GM19035 (cell line): ENCODE measurements around the gene ARL6IP4.
"Not testable (repeated sequence)": the region's sequence is repeated elsewhere in the genome, so short reads cannot be mapped to it uniquely, and the experiment has no call there.

Experiments used
- ATAC-seq: cut with Tn5 transposase; IDR thresholded peaks from one replicate; pipeline ENCODE4 v1.9.1; 2021; ENCODE audit not compliant: unreplicated experiment

ARL6IP4 gene

DNA sequence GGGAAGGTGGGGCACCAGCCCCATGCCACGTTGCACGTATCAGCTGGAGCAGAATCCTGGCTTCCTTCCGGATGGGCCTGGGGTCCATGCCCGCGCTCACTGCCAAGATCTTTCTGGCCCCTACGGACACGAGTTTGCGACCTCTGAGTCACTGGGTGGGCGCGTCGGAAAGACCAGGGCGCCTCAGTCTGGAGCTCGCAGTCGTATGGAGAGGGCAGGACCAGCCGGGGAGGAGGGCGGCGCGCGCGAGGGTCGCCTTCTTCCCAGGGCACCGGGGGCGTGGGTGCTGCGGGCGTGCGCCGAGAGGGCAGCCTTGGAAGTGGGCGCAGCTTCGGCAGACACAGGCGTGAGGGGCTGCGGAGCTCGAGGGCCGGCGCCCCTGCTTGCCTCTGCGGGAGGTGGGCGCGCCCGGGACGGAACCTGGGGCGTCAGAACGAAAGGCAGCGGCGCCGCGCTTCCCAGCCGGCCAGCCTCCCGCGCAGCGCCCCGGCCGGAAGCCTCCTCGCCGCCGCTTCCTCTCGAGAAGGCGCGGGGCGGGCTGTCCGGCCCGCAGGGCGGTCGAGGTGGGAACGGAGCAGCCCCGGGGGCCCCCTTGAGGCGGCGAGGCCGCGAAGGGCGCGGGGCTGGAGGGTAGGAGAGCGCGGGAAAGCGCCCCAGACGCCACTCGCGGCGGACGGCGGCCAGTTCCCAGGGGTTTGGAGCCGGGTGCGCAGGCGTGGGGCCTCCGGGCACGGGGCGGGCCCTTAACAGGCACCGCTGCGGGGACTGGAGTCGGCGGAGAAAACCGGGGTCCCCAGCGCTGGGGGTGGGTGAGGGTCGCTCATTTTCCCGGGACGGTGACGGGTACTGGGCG is at the start of gene ARL6IP4:
ARL6IP4 (plus strand) TSS at position 499 of the 853 bp plus-strand sequence. CDS start 459 bp downstream, outside the sequence.
- ATAC-seq = peak; percentile 64

DNA sequence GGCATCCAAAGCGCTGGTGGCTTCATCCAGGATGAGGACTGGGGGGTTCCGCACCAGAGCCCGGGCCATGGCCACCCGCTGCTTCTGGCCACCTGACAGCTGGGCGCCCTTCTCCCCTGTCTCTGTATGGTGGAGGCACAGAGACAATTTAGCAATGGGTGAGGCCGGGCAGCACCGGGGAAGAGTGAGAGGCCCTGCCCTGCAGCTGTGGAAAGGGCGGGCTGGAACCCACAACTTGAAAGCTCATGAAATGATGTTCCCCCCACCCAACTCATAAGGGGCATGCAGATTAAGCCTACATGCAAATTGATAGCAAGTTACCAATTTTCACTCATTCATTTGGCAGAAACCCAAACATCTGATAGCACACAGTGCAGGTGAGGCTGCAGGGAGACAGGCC is 48.3 kb upstream of the ARL6IP4 start:
- ATAC-seq = no peak

DNA sequence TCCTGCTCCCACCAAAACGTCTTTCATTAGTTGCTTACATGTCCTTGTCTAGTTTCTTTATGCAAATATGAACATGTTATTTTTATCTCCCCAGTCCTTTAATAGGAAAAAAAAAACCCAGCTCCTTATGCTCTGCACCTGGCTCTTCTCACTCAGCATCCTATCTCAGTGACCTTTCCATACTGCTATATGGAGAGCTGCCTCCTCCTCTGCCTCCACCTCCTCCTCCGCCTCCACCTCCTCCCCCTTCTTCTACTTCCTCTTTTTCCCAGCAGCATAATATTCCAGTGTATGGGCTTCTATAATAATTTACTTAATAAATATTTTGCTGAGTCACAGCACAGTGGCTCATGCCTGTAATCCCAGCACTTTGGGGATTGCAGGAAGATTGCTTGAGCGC is 45.8 kb upstream of the ARL6IP4 start:
- ATAC-seq = no peak

DNA sequence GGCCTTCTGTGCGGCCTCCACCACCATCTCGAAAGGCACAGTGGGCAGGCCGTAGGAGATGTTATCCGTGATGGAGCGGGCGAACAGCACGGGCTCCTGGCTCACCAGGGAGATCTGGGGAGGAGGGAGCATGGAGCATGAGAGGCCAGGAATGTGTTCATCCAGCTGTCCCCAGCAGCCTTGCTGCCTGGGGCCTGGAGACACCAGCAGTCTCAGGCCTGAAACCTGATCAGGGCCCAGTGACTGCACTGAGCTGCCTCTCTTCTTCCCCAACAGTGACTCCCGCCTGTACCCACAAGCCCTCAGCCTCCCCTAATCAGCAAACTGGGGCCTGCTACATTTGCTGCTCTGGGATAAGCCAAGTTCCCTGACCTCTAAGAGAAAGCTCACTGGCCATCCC is 45.2 kb upstream of the ARL6IP4 start:
- ATAC-seq = no peak

DNA sequence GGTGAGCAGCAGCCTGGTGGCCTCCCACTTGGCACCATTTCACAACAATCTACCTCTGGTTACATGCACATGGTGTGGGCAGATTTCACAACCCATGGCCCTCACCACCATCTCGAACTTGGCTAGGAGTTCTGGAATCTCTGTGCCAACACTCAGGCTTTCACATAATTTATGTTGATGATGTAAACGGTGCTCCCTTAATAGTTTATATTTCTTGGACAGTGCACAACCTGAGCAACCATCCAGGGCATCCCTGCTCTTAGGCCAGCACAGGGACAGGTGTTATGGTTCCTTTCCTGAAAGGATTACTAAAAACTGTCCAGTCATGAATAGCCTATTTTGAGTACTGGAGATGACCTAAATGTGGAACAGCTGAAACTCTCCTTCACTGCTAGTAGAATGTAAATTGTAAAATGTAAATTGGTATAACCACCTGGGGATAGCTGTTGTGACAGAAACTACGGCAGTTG is 42.8 kb upstream of the ARL6IP4 start:
- ATAC-seq = no peak

DNA sequence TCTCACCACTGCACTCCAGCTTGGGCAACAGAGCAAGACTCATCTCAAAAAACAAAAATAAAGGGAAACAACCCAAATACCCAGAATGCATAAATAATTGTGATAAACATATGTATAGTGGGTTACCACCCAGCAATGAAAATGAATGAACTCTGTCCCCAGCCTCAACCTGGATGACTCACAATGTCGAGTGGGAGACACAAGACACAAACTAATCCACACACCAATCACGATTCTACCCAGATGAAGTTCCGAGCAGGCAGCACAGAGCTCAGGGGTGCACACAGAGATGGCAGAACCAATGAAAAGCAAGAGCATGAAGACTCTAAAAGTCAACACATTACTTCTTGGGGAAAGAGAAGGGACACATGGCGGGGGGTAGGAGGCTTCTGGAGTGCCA is 41.4 kb upstream of the ARL6IP4 start:
- ATAC-seq = no peak

DNA sequence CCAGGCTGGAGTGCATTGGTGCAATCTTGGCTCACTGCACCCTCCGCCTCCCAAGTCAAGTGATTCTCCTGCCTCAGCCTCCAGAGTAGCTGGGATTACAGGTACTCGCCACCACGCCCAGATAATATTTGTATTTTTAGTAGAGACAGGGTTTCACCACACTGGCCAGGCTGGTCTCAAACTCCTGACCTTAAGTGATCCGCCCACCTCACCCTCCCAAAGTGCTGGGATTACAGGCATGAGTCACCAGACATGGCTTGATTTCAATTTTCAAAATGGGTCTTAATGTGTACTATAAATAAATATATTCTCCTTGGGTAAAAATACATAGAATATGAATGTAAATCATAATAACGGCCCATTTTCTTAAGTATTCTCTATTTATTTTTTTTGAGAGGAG is 39.1 kb upstream of the ARL6IP4 start:
- ATAC-seq = not testable (repeated sequence)

DNA sequence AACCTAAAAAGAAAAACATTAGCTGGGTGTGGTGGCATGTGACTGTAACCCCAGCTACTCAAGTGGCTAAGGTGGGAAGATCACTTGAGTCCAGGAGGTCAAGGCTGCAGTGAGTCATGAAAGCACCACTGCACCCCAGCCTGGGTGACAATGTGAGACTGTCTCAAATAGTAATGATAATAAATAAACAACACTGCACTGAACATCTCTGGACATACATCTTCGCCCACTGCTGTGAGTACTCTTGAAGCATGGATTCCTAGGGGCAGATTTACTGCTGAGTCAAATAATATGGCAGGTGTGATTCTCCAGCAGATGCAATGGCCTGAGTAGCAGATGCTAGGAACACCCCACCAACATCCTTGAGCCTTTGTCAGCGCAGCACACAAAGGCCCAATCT is 37.8 kb upstream of the ARL6IP4 start:
- no peak for ATAC-seq

DNA sequence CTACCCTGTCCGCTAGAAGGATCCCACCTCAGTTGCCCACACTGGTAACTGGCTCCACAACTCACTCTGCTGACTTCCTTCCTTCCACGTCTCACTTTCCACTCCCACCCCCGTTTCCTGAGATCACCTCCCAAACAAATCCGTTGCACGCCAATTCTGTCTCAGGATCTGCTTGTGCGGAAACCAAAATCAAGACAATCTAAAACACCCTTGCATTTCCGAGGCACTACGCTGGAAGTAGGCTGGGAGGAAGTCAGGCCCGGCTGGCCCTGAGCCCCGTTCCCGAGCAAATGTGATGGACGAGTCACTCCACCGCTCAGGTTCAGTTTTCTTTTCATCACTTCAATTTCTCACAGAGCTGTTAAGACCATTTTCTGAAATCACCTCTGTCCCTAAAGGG is 37.3 kb upstream of the ARL6IP4 start:
- no peak for ATAC-seq

DNA sequence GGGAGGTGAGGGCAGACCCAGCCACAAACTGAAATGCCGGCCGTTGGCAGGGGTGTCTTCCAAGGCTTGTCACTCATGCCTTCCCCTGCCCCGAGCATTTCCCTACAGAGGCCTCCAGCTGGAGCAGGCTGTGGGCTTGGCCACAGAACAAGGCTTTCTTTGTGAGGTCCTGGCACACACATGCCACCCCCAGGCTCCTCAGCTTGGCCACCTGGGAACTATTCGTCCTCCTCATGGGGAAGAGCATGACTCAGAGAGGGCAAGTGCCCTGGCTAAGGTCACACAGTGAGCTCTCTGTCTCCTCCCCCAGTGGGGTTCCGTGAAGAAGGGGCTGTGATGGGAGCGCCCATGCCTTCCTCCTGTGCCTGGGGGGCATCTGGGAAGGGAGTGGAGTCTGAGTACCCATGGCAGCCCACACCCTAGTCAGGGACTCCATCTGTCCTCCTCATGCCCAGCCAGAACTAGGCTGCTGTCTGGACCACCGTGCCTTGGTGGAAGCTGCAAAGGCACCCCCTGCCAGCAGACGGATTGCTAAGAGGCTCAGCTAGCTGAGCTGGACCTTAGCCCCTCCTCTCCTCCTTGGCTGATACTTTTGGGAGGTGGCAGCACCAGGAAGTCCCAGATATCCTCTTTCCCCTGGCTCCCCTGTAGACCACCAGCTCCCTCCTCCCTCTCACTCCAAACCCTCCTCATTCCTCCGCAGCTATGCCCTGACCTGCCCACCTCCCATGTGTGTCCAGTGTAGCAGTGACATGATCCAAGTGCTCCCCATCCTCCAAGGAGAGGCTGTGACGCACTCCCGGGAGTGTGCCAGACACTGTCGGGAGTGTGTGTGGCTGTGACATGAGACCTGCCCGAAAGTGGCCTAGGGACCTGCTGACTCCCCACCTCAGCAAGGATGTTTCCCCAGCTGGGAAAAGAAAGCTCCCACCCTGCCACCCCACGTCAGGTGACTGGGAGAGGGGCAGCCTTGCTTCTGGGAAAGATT is 35.6 kb upstream of the ARL6IP4 start:
- no peak for ATAC-seq

DNA sequence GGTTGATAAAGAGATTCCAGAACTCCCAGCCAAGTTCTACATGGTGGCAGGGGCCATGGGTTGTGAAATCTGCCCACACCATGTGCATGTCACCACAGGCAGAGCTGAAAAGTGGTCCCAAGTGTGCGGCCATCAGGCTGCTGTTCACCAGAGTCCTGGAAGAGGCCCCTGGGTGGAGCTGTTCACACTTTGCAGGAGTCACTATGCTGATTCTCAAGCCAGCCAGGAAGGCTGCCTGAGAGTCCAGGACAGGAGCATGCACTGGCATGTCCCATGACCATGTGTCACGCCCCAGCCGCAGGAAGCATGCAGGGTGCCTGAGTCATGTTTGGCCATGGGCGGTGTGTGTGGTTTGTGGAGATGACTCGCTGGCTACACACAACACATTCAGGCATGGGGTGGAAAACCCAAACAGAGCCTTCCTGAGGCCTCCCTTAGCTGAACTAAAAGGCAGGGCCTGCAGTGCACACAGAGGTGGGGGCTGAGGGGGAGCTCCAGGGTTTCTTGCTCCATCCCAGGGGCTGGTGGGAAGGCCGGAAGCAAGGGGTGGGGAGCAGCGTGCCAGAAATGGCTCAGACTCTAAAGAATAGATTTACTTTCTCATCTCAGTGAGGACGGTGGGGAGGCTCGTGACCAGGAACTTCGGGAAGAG is 33.7 kb upstream of the ARL6IP4 start:
- ATAC-seq = no peak

DNA sequence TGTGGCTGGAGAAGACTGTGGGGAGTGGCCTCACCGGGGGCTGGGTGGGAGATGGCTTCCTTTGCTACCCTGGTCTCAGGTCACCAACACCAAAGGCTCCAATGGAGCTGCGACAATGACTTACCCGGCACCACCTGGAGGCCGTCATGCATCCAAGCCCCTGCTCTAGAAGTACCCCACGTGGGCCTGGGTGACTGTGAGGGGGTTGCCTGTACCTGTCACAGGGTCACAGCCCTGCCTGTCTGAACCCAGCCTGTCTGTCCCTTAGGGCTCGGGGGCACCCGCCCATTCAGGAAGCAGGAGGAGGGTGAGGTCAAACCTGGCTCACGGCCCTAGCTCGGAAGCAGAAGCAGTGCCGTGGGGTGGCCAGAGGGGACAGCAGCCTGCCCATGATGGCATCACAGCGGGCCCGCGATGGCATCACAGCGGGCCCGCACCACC is 33.1 kb upstream of the ARL6IP4 start:
- no peak for ATAC-seq

DNA sequence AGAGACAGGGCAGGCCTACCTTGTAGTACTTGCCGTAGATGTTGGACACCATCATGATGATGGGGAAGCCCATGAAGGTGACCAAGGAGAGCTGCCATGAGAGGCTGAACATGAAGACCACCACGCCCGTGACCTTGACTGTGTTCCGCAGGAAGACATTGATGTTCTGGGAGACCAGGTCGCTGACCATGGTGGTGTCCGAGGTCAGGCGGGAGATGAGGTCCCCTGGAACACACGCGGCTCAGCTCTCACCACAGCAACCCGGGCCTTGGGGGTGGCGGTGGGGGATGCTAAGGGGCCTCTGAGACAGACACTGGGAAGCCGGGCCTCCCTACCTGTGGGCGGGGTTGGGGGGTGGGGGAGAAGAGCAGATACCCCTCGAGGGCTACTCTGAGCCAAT is 31.9 kb upstream of the ARL6IP4 start:
- no peak for ATAC-seq

DNA sequence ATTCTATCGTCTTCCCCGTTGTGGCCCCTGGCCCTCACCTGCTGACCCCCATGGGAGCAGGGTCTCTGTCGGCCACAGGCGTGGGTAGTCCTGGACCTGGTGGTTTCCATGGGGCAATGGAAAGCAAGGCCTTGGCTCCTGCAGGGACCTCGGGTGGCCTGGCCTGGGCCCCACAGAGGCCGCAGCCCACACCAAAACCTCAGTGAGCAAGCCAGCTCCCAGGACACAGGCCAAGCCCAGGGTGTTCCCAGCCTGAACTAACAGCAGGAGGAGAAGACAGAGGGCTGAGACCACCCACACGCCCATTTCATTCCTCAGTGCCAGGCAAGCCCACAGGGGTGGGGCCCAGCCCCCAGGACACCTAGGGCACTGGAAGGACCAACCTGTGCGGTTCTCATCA is 31.1 kb upstream of the ARL6IP4 start:
- no peak for ATAC-seq

DNA sequence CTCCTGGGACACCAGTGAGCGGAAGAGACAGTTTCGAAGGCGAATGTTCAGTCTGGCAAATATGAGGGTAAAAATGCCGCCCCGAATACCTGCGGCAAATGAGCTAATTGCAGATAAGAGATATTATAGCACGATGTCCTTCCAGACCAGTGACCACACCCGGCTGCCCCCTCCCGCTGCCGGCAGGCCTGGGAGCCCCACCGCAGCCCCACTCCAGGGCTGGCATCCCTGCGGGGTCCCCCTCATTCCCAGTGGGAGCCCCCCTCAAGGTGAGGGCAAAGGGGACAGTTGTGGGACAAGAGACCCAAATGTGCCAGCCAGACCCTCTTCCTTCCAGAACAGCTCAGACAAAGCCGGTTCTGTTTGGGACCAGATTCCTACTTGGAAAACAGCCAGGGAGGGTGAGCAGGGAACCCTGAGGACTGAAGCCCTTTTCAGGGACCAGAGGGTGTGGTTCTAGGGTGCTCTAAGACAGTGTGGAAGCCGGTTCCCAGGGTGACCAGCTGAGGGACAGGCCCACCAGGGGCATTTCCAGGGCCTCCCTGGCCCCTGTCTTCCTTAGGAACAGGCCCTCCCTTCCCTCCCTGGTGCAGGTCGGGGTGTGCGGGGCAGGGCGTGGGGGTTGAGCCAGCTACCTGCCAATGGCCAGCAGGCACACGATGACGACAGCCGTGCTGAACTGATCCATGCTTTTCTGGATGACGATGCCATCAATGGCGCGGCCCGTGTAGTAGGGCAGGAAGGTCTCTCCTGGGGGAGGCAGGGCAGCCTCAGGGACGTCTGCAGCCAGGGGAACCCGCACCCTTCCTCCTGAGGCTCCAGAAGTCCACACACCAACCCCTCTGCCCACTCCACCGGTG is 30.4 kb upstream of the ARL6IP4 start:
- no peak for ATAC-seq

DNA sequence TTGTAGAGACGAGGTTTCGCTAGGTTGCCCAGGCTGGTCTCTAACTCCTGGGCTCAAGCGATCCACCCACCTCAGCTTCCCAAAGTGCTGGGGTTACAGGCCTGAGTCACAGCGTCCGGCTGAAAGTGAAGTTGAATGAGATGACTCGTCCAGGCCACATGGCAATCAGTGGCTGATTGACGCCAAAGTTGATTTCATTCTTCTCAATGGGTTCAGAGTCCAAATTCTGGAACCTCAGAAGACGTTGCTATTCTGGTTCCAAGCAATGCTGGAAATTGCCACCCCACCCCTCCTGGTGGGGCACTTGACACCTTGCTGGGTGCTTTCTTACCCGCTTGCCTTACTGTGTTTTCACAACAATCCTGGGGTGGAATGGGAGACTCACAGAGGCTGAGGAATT is 29.1 kb upstream of the ARL6IP4 start:
- ATAC-seq = no peak

DNA sequence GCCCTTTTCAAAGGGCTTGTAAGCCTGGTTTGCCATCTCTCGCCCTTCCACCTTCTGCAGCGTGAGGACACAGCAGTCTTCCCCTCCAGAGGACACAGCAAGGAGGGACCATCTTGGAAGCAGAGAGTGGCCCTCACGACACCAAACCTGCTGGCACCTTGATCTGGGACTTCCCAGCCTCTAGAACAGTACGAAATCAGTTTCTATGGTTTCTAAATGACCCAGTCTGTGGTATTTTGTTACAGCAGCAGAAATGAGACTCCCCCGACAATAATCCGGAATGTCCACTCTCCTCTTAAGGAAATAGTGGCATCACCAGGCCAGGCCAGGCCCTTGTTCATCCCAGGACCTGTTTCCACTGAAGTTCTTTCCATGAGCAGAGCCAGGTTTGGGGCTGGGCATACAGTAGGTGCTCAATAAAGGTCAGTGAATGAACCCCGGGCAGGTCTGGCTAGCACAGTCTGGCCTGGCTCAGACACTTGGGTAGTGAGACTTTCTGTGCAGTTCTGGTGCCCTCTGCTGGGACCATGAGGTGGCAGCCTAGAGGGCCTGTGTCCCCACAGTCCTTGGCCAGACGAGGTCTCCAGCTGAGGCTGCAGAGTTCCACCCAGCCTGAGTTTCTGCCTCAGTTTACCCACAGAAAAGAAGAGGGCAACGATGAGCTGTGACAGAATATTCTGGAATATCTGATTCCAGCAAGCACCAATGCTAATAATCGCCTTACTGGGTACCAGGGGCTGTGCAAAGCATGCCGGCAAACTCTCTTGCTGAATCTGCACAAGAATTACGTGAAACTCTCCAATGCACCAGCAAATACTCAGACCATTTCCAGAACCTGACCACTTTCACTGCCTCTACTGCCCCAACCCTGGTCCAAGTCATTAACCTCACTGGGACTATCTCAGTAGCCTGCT is 28.2 kb upstream of the ARL6IP4 start:
- ATAC-seq = peak; percentile 69

DNA sequence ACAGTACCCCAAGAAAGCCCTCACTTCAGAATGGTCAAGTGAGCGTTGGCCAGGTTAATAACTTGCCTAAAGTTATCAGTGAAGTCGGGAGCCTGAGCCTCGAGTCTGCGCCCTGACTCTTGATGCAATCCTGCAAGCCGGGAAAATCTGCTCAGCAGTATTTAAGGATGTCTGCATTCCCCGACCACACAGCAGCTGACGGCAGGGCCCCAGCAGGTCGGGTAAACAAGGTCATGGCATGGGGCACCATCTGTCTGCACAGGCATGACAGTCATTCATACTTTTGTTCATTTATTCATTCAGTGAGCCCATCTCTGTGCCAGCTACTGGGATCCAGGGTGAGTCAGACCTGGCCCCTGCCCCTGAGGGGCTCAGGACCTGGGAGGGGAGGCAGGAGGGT is 25.3 kb upstream of the ARL6IP4 start:
- ATAC-seq = no peak

DNA sequence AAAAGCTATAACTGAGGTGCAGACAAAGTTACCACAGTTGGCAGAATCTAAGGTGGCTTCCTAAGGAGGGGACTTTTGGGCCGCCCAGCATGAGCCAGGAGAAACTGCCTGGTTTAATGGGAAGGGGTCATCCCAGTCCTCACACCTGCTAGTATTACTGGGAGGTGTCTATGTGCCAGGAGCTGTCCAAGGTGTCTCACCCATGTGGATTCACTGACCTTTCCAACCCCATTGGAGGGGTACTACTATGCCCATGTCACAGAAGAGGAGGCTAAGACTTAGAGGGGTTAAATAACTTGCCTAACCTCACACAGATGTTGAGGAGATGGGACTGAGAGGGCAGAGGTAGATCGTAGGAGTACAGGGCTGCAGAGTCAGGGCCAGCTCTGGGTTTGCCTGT is 24.4 kb upstream of the ARL6IP4 start:
- no peak for ATAC-seq
